HT-29 (cell line): Measurements from ENCODE around the gene DCTN5. TPM values are rescaled to one million over a fixed set of nuclear protein-coding genes. Genes with fewer than 3 reads are reported as not detected.

Experiments
- total RNA-seq: library from RNA; depleted of rRNA; stranded (reverse); fragments of >200 nt; shearing (Covaris generic); gene quantifications from 2 replicates; pipeline ENCODE4 v1.2.3, GENCODE V29; 2014; rRNA removed

Gene DCTN5
- total RNA-seq, 1 experiment from 2014 or later = 38.5 TPM

Other genes starting within 250 kb of the DCTN5 start
- 17.5 and 18.3 TPM in 2 replicates for gene COG7, start 188.3 kb upstream of the DCTN5 start, total RNA-seq
- 25.9 and 45.9 TPM in 2 replicates for gene GGA2, start 131.0 kb upstream of the DCTN5 start, total RNA-seq
- 64.7 and 83.3 TPM in 2 replicates for gene EARS2, start 84.1 kb upstream of the DCTN5 start, total RNA-seq
- gene UBFD1, start 83.7 kb upstream of the DCTN5 start, total RNA-seq = 67.3 and 94.4 TPM in 2 replicates
- 279 and 304 TPM in 2 replicates for gene NDUFAB1, start 45.1 kb upstream of the DCTN5 start, total RNA-seq
- gene PALB2, start 156 bp upstream of the DCTN5 start, total RNA-seq = 7.0 and 7.9 TPM in 2 replicates
- 90.6 and 99.6 TPM in 2 replicates for gene PLK1, start 37.4 kb downstream of the DCTN5 start, total RNA-seq
- 24.2 and 42.9 TPM in 2 replicates for gene ERN2, start 71.8 kb downstream of the DCTN5 start, total RNA-seq
- gene CHP2, start 113.6 kb downstream of the DCTN5 start, total RNA-seq = 0.08 and 0.56 TPM in 2 replicates
- not detected in 2 replicates for gene PRKCB, start 194.5 kb downstream of the DCTN5 start, total RNA-seq